K562 (cell line): ENCODE measurements around the gene CLEC2D. TPM values are rescaled to one million over a fixed set of nuclear protein-coding genes. Genes with fewer than 3 reads are reported as not detected.

ENCODE experiments used
- ATAC-seq: fragments of 200-7000 bp; cut with Tn5 transposase; 3 replicates; pipeline ENCODE4 v1.9.1; 2020; ENCODE audit warnings: moderate library complexity
- BruUV-seq: library from RNA; stranded (reverse); fragments of 400-500 nt; replicated peaks from 2 replicates; lab custom pipeline; 2021; lab: Mats Ljungman, UMichigan
- CTCF ChIA-PET: fragments of 300-600 bp; formaldehyde crosslinking; extraction: SDS; loops from one replicate; lab custom pipeline; 2021; ENCODE audit warnings: low intra/inter-chr PET ratio; lab: Yijun Ruan, JAX
- POLR2A ChIA-PET: fragments of 300-600, 350-650 bp; sonication (Branson Sonifier 250); formaldehyde crosslinking; extraction: SDS; loops from one replicate; lab custom pipeline; 2021; ENCODE audit warnings: antibody characterized with exemption, inconsistent platforms; lab: Yijun Ruan, JAX
- DNase-seq, 4 experiments: peaks; one replicate each; pipeline versions ENCODE4 v3.0.0 to v3.0.0-alpha.2; 2011 to 2018; ENCODE audit warnings: low spot score in 3 of 4, mixed read lengths in 3 of 4; ENCODE audit errors: extremely low read depth in 1 of 4
- FAIRE-seq: peaks from 2 replicates; lab custom pipeline; 2011; peaks lifted over from hg19 to GRCh38; lab: Jason Lieb, UNC
- H2AFZ ChIP-seq: 2 replicates; pipeline ENCODE4 v1.6.0; 2011; ENCODE audit warnings: low read depth, low read length, control low read depth, inconsistent platforms
- H3K27ac ChIP-seq: fragments of 200-600 bp; 3 replicates; pipeline ENCODE4 v1.8.0; 2011; ENCODE audit warnings: low read depth, mild to moderate bottlenecking, control low read depth, inconsistent platforms, low read length, moderate library complexity, mixed read lengths; ENCODE audit errors: extremely low read depth
- H3K27me3 ChIP-seq, 2 experiments: fragments of 300-600 bp in 1 of 2; 2 replicates in 1 of 2; 3 replicates in 1 of 2; pipeline versions ENCODE4 v1.6.0 to v1.8.0; 2011; ENCODE audit warnings: inconsistent platforms in 2 of 2, low read length in 2 of 2, mild to moderate bottlenecking in 1 of 2, mixed read lengths in 1 of 2, moderate library complexity in 1 of 2; ENCODE audit not compliant: control insufficient read depth in 2 of 2, insufficient read depth in 2 of 2
- H3K36me3 ChIP-seq: fragments of 300-600 bp; 3 replicates; pipeline ENCODE4 v1.8.0; 2011; ENCODE audit warnings: mild to moderate bottlenecking, low read length, inconsistent platforms; ENCODE audit not compliant: control insufficient read depth, insufficient read depth
- H3K4me1 ChIP-seq, 2 experiments: fragments of 200-600 bp in 1 of 2; replicated peaks in 1 of 2; 2 replicates in 1 of 2; 3 replicates in 1 of 2; pipeline versions ENCODE4 v1.5.1 to v1.8.0; 2011; ENCODE audit warnings: inconsistent platforms in 2 of 2, low read length in 2 of 2, mild to moderate bottlenecking in 1 of 2, mixed read lengths in 1 of 2, moderate library complexity in 1 of 2; ENCODE audit not compliant: control insufficient read depth in 2 of 2, insufficient read depth in 2 of 2
- H3K4me2 ChIP-seq: 2 replicates; pipeline ENCODE4 v1.6.1; 2011; ENCODE audit warnings: low read length, control low read depth, inconsistent platforms, mixed read lengths; ENCODE audit not compliant: insufficient read depth
- H3K4me3 ChIP-seq: fragments of 200-600 bp; sonication (generic), shearing (Covaris generic); 2 replicates; pipeline ENCODE4 v1.5.1; 2016; ENCODE audit warnings: control low read depth, inconsistent platforms
- H3K79me2 ChIP-seq: fragments of 200-600 bp; 3 replicates; pipeline ENCODE4 v1.8.0; 2011; ENCODE audit warnings: low read length, inconsistent platforms; ENCODE audit not compliant: control insufficient read depth, insufficient read depth
- H3K9ac ChIP-seq, 2 experiments: 2 replicates each; pipeline versions ENCODE4 v1.6.0 to v1.6.1; 2011; ENCODE audit warnings: low read depth in 2 of 2, low read length in 2 of 2, control low read depth in 1 of 2, inconsistent platforms in 1 of 2, mild to moderate bottlenecking in 1 of 2, mixed read lengths in 1 of 2; ENCODE audit not compliant: insufficient read depth in 1 of 2
- H3K9me1 ChIP-seq: one replicate; pipeline ENCODE4 v1.6.0; 2011; ENCODE audit warnings: inconsistent platforms, mild to moderate bottlenecking, low read length, moderate library complexity; ENCODE audit not compliant: control insufficient read depth, insufficient read depth
- H3K9me3 ChIP-seq: replicated peaks from 2 replicates; pipeline ENCODE4 v1.5.1; 2011; ENCODE audit warnings: low read depth, low read length, inconsistent platforms; ENCODE audit not compliant: control insufficient read depth, insufficient read depth
- H4K20me1 ChIP-seq: replicated peaks from 2 replicates; pipeline ENCODE4 v1.6.1; 2011; ENCODE audit warnings: low read length, inconsistent platforms, mixed read lengths; ENCODE audit not compliant: control insufficient read depth, insufficient read depth
- MAZ ChIP-seq, 2 experiments: fragments of 450-650 bp in 1 of 2; sonication (generic) in 1 of 2; formaldehyde crosslinking; IDR thresholded peaks in 1 of 2; conservative IDR thresholded peaks in 1 of 2; 2 replicates each; pipeline versions ENCODE4 v1.4.0 to v1.5.0; 2020; ENCODE audit warnings: mild to moderate bottlenecking in 1 of 2, missing genetic modification reagents in 1 of 2
- RNF219 ChIP-seq: fragments of 250-450 bp; sonication (Bioruptor Pico); IDR thresholded peaks from 2 replicates; pipeline ENCODE4 v1.5.0; 2022; ENCODE audit warnings: mild to moderate bottlenecking
- SRSF9 ChIP-seq: fragments of 200-400 bp; formaldehyde crosslinking; IDR thresholded peaks from 2 replicates; pipeline ENCODE4 v1.6.1; 2017; ENCODE audit warnings: low read depth, low read length, borderline replicate concordance
- ZNF146 ChIP-seq: IDR thresholded peaks from one replicate; pipeline ENCODE4 v1.6.1; 2018; ENCODE audit warnings: missing compliant biosample characterization; ENCODE audit not compliant: unreplicated experiment
- ZNF583 ChIP-seq: fragments of 250-450 bp; sonication (Bioruptor Pico); IDR thresholded peaks from 2 replicates; pipeline ENCODE4 v1.4.0; 2020
- ZNF707 ChIP-seq: fragments of 250-450 bp; sonication (Bioruptor Pico); conservative IDR thresholded peaks from 2 replicates; pipeline ENCODE4 v1.8.0; 2022; ENCODE audit warnings: inconsistent platforms, mild to moderate bottlenecking, moderate library complexity
- WGBS: fragments of 100-300 bp; shearing (Covaris generic); methylation state at CpG from one replicate; pipeline ENCODE4 v1.1.6; 2016; ENCODE audit warnings: low coverage, mixed read lengths; ENCODE audit not compliant: insufficient coverage; ENCODE audit errors: missing lambda C conversion rate; 5-methylcytosine and 5-hydroxymethylcytosine counted together
- in situ Hi-C: fragments of 300-500 bp; cut with MboI; formaldehyde crosslinking; loops from 4 replicates; pipeline ENCODE4 v1.15.0; 2018; ENCODE audit warnings: inconsistent platforms, mixed read lengths
- intact Hi-C: fragments of 100-400 bp; cut with micrococcal nuclease; formaldehyde crosslinking; loops from 2 replicates; pipeline ENCODE4 v1.14.2; 2022
- polyA plus RNA-seq, 8 experiments: library from polyadenylated mRNA; depleted of rRNA in 4 of 8; stranded (reverse) in 5 of 8; unstranded in 3 of 8; fragments of >200 nt; fragmentation: Nextera tagmentation in 2 of 8; fragmentation: Illumina TruSeq in 1 of 8; extraction: Ambion mirVana in 2 of 8; extraction: Trizol in 1 of 8; gene quantifications; 2 replicates each; pipeline versions ENCODE4 v1.2.1 to v1.2.3, GENCODE V29; 2011 to 2014; ENCODE audit warnings: inconsistent platforms in 1 of 8, missing spikeins in 1 of 8
- total RNA-seq, 7 experiments: library from RNA; depleted of rRNA in 6 of 7; stranded (reverse); fragments of >200 nt in 6 of 7; fragmentation: Illumina TruSeq in 2 of 7; extraction: Trizol in 2 of 7; gene quantifications; 2 replicates each; pipeline versions ENCODE4 v1.2.1 to v1.2.3, GENCODE V29; 2011 to 2021; ENCODE audit warnings: low replicate concordance in 1 of 7
- TF ChIP-seq, protein P1 (sequence below): fragments of 250-450 bp; sonication (Bioruptor Pico); IDR thresholded peaks from 2 replicates; pipeline ENCODE4 v1.8.0; 2021; ENCODE audit warnings: borderline replicate concordance, mild to moderate bottlenecking, moderate library complexity; ENCODE audit not compliant: poor library complexity, severe bottlenecking
- TF ChIP-seq, protein P2 (sequence below): fragments of 250-450 bp; sonication (Bioruptor Pico); IDR thresholded peaks from 2 replicates; pipeline ENCODE4 v1.8.0; 2022; ENCODE audit warnings: inconsistent platforms, mild to moderate bottlenecking, moderate library complexity, borderline replicate concordance

Gene CLEC2D
- total and polyA plus RNA-seq, 9 of the 15 experiments (the other 6 are each of a cell fraction or from before 2014, with no cell fraction given), result 1.4 to 5.0 (median 2.2) TPM

DNA sequence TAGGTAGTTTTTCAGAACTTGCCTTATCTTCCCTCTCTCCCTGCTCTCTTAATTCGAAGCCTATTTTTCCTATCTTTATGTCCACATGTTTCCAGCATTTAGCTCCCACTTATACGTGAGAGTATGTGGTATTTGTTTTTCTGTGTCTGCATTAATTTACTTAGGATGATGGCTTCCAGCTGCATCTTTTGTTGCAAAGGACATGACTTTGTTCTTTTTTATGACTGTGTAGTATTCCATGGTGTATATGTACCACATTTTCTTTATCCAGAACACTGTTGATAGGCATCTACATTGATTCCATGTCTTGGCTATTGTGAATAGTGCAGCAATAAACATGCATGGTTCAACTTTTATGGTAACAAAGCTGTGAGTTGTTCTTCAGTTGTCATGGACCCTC, 7.8 kb upstream of the CLEC2D start:
- peaks cover 24% of the 10 kb centered on the region for H3K36me3 ChIP-seq
- WGBS, result 86% methylated on average over 2 of the region's 2 CpGs
- no peaks in the 10 kb centered on the region for H3K4me1 ChIP-seq
- BruUV-seq, result no TSS peak
- intact Hi-C loops, result no loop called here
- no peak for FAIRE-seq
- POLR2A ChIA-PET, result interaction anchor here (0.6 to 1.2 kb wide), 2 partner anchors 11 to 548 kb away, joined by 3 to 5 read pairs; no protein-coding TSS in a partner anchor
- no peaks in the 10 kb centered on the region for H3K9me1 ChIP-seq
- H3K9me3 ChIP-seq, result no peaks in the 10 kb centered on the region; the same call in 1 of the 2 replicates
- DNase-seq, result no peak
- H3K27ac ChIP-seq, result no peak overlapping the region
- H3K79me2 ChIP-seq, result no peaks in the 10 kb centered on the region
- no peaks in the 10 kb centered on the region for H3K27me3 ChIP-seq
- H2AFZ ChIP-seq, result no peak overlapping the region
- CTCF ChIA-PET, result interaction anchor here (0.7 kb wide), 1 partner anchor 90 kb away, joined by 3 read pairs; no protein-coding TSS in a partner anchor
- TF ChIP-seq, protein P1, sequence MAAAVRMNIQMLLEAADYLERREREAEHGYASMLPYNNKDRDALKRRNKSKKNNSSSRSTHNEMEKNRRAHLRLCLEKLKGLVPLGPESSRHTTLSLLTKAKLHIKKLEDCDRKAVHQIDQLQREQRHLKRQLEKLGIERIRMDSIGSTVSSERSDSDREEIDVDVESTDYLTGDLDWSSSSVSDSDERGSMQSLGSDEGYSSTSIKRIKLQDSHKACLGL (CRISPR knock-in tag), result no peak
- TF ChIP-seq ZNF146, result peak; percentile 67
- TF ChIP-seq, all 486 proteins: peak for 1
- Histone ChIP-seq H3K4me3 (no peak overlapping the region), H4K20me1 (no peaks in the 10 kb centered on the region), H3K9ac (no peak overlapping the region), H3K4me2 (no peak overlapping the region)
- ATAC-seq, result no peak
- in situ Hi-C loops, result no loop called here

GRCh38 chr12:9662488-9662887, 7.0 kb upstream of the CLEC2D start:
- POLR2A ChIA-PET, result no interaction called here
- no TSS peak for BruUV-seq

More at GRCh38 chr12:9662488-9662887, 7.0 kb upstream of the CLEC2D start:
- in situ Hi-C loops, result no loop called here
- Histone ChIP-seq H3K36me3 (peaks cover 19% of the 10 kb centered on the region), H3K27ac (no peak overlapping the region), H3K9me3 (no peaks in the 10 kb centered on the region; the same call in 1 of the 2 replicates), H3K9me1 (no peaks in the 10 kb centered on the region), H3K27me3 (no peaks in the 10 kb centered on the region), H3K4me3 (no peak overlapping the region), H4K20me1 (no peaks in the 10 kb centered on the region), H3K9ac (no peak overlapping the region), H3K79me2 (no peaks in the 10 kb centered on the region), H3K4me1 (no peaks in the 10 kb centered on the region), H3K4me2 (no peak overlapping the region), H2AFZ (no peak overlapping the region)
- FAIRE-seq, result no peak
- intact Hi-C loops, result no loop called here
- ATAC-seq, result no peak
- DNase-seq, result no peak
- TF ChIP-seq, protein P2, sequence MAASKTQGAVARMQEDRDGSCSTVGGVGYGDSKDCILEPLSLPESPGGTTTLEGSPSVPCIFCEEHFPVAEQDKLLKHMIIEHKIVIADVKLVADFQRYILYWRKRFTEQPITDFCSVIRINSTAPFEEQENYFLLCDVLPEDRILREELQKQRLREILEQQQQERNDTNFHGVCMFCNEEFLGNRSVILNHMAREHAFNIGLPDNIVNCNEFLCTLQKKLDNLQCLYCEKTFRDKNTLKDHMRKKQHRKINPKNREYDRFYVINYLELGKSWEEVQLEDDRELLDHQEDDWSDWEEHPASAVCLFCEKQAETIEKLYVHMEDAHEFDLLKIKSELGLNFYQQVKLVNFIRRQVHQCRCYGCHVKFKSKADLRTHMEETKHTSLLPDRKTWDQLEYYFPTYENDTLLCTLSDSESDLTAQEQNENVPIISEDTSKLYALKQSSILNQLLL (CRISPR knock-in tag), result no peak
- TF ChIP-seq RNF219 (CRISPR knock-in tag) (no peak), ZNF583 (CRISPR knock-in tag) (no peak), MAZ (CRISPR knock-in tag; conservative IDR thresholded peaks at IDR 0.05 in 1 of 2, IDR thresholded peaks at IDR 0.05 in 1 of 2) (no peak), SRSF9 (no peak), ZNF707 (CRISPR knock-in tag) (no peak)
- CTCF ChIA-PET, result no interaction called here
